Left lobe of liver (tissue), 1 donor: Measurements from ENCODE around the gene PRSS16. TPM values are rescaled to one million over a fixed set of nuclear protein-coding genes. Genes with fewer than 3 reads are reported as not detected.

Experiments
- total RNA-seq: library from RNA; stranded (reverse); gene quantifications from one replicate; pipeline ENCODE4 v1.2.1, GENCODE V29; 2021
- donor health status: DM: no; HTN: yes; CAD: no.

Gene PRSS16
- total RNA-seq, 1 donor from 2014 or later, result 0.08 TPM

Other genes with a start within 250 kb of the PRSS16 start
- gene POM121L2, start 64.6 kb downstream of the PRSS16 start, total RNA-seq, result not detected
- gene ZNF391, start 141.1 kb downstream of the PRSS16 start, total RNA-seq, result 0.10 TPM
- gene ZNF184, start 225.4 kb downstream of the PRSS16 start, total RNA-seq, result 1.5 TPM